ENCODE data around the gene USP51. TPM values are rescaled to one million over a fixed set of nuclear protein-coding genes. Genes with fewer than 3 reads are reported as not detected.

USP51 gene
- total RNA-seq, 1 experiment from 2014 or later: 6.8 TPM

GRCh38 chrX:55488006-55488592 lies 1.5 kb downstream of the USP51 start:
- Histone ChIP-seq H3K9me3 (ENCODE audit: control insufficient read depth, low read depth, low read length) (peaks cover 54% of the 10 kb centered on the region), H3K18ac (ENCODE audit: insufficient read length, low read depth, low read length) (no peak overlapping the region), H2BK12ac (ENCODE audit: insufficient read length, low read depth, low read length) (no peak overlapping the region), H3K56ac (ENCODE audit: insufficient read length, low read depth, low read length) (no peak overlapping the region), H3K4me1 (ENCODE audit: insufficient read depth, low read length) (no peaks in the 10 kb centered on the region), H3K4ac (ENCODE audit: low read depth, low read length) (no peak overlapping the region), H3T11ph (ENCODE audit: low read length) (no peak overlapping the region), H3K79me2 (ENCODE audit: insufficient read depth, low read length) (no peaks in the 10 kb centered on the region), H3K4me2 (ENCODE audit: insufficient read depth, insufficient read length, low read length) (peak overlapping the region; percentile 61), H4K5ac (ENCODE audit: insufficient read length, low read depth, low read length) (no peak overlapping the region), H3K23me2 (ENCODE audit: insufficient read length, low read depth, low read length, poor library complexity, severe bottlenecking) (no peaks in the 10 kb centered on the region), H2BK120ac (ENCODE audit: low read depth, low read length, poor library complexity, severe bottlenecking) (no peak overlapping the region), H3K9ac (ENCODE audit: extremely low read depth, insufficient read length, low read length) (peak overlapping the region; percentile 54), H4K91ac (ENCODE audit: insufficient read length, low read depth, low read length) (no peak overlapping the region), H3K27ac (ENCODE audit: insufficient read length, low read depth, low read length) (no peak overlapping the region), H4K8ac (replicated peaks; ENCODE audit: insufficient read length, low read depth, low read length) (no peak overlapping the region), H2AFZ (ENCODE audit: low read length) (no peak overlapping the region), H2BK15ac (ENCODE audit: low read depth, low read length) (no peak overlapping the region), H2BK20ac (ENCODE audit: low read depth, low read length, poor library complexity, severe bottlenecking) (no peak overlapping the region), H3K79me1 (ENCODE audit: insufficient read depth, low read depth, low read length, poor library complexity, severe bottlenecking) (no peaks in the 10 kb centered on the region), H2AK5ac (ENCODE audit: insufficient read length, low read length) (no peak overlapping the region), H3K23ac (ENCODE audit: insufficient read length, low read depth, low read length) (no peak overlapping the region), H4K20me1 (ENCODE audit: control insufficient read depth, insufficient read depth, insufficient read length) (no peaks in the 10 kb centered on the region), H3K27me3 (ENCODE audit: insufficient read depth, low read length) (0 out of 2 replicates have a peak, but pooled peaks cover 4% of the 10 kb centered on the region), H2BK5ac (ENCODE audit: insufficient read length, low read length) (no peak overlapping the region), H3K14ac (ENCODE audit: insufficient read depth, low read length) (no peak overlapping the region)
- Mint-ChIP-seq H3K36me3 (ENCODE audit: insufficient read depth in 1 of 3, low read depth in 3 of 3) (peaks cover 5 to 18% (median 14%) of the 10 kb centered on the region in 3 experiments; a peak in 6 of 7 replicates), H3K4me3 (peak overlapping the region; percentile 75 to 90), H3K27ac (no peak overlapping the region; a peak in 1 of 7 replicates), H3K27me3 (ENCODE audit: low read depth) (peaks cover 3% of the 10 kb centered on the region), H3K4me1 (peaks cover 4 to 5% of the 10 kb centered on the region in 2 experiments; a peak in 3 of 4 replicates), H3K9me3 (peaks cover 58 to 76% of the 10 kb centered on the region in 2 experiments)
- no peak for TF ChIP-seq CTCF (conservative IDR thresholded peaks at IDR 0.05)
- peak; percentile 48 for DNase-seq
- WGBS (ENCODE audit: extremely low coverage, insufficient read length, low lambda C conversion rate): no CpG with 5 or more reads among the region's 23 CpGs
